Liver (tissue), 3 donors: ENCODE measurements around the gene ZNF827.

Experiments used
- CTCF ChIP-seq: fragments of 150-350 bp; IDR thresholded peaks from 2 replicates; pipeline ENCODE4 v1.5.1; 2017; ENCODE audit warnings: improper control_type of control experiment, low read depth, low read length; ENCODE audit not compliant: missing input control
- EGR1 ChIP-seq, 2 donors: IDR thresholded peaks; 2 replicates each; pipeline ENCODE4 v1.6.1; 2016 to 2018; ENCODE audit warnings: antibody characterized with exemption in 2 of 2, low read depth in 2 of 2
- JUND ChIP-seq, 2 donors: IDR thresholded peaks; 2 replicates each; pipeline ENCODE4 v1.6.1; 2016; ENCODE audit warnings: antibody characterized with exemption in 2 of 2
- NR2F2 ChIP-seq: IDR thresholded peaks from 2 replicates; pipeline ENCODE4 v1.6.1; 2016; ENCODE audit warnings: antibody characterized with exemption
- RAD21 ChIP-seq, 2 donors: IDR thresholded peaks; 2 replicates each; pipeline ENCODE4 v1.6.1; 2016; ENCODE audit warnings: antibody characterized with exemption in 2 of 2, mild to moderate bottlenecking in 2 of 2
- REST ChIP-seq: IDR thresholded peaks from 2 replicates; pipeline ENCODE4 v1.6.1; 2016; ENCODE audit warnings: antibody characterized with exemption, mild to moderate bottlenecking
- YY1 ChIP-seq: IDR thresholded peaks from 2 replicates; pipeline ENCODE4 v1.6.1; 2016; ENCODE audit warnings: antibody characterized with exemption, mild to moderate bottlenecking
- donor health status: healthy.
- donor health status: healthy.

- no peak for TF ChIP-seq EGR1 (IDR thresholded peaks at IDR 0.05; ENCODE audit: low read depth in 2 of 2)
- TF ChIP-seq CTCF = no peak
- TF ChIP-seq REST = no peak
- TF ChIP-seq RAD21 (IDR thresholded peaks at IDR 0.05) = no peak
- no peak for TF ChIP-seq NR2F2
- no peak for TF ChIP-seq JUND (IDR thresholded peaks at IDR 0.05)
- TF ChIP-seq YY1 = no peak
Measured at GRCh38 chr4:145755802-145756201, 182.8 kb downstream of the ZNF827 start.
